Type B pancreatic cell (in vitro differentiated cells): ENCODE measurements around the gene CCDC102B. TPM values are rescaled to one million over a fixed set of nuclear protein-coding genes. Genes with fewer than 3 reads are reported as not detected.
"Not testable (repeated sequence)": the region's sequence is repeated elsewhere in the genome, so short reads cannot be mapped to it uniquely, and the experiment has no call there.

Experiments used
- DNase-seq: peaks from one replicate; pipeline ENCODE4 v3.0.0; 2021; ENCODE audit warnings: mixed read lengths; ENCODE audit not compliant: unreplicated experiment; ENCODE audit errors: extremely low spot score
- H3K27ac Mint-ChIP-seq: 2 replicates; pipeline ENCODE4 v1.8.0; 2021; ENCODE audit warnings: mild to moderate bottlenecking, mixed read lengths
- H3K27me3 Mint-ChIP-seq: 2 replicates; pipeline ENCODE4 v1.8.0; 2021; ENCODE audit warnings: mixed read lengths
- H3K36me3 Mint-ChIP-seq: 2 replicates; pipeline ENCODE4 v1.8.0; 2021; ENCODE audit warnings: mixed read lengths
- H3K4me1 Mint-ChIP-seq: one replicate; pipeline ENCODE4 v1.8.0; 2021; ENCODE audit warnings: mixed read lengths; ENCODE audit not compliant: unreplicated experiment
- H3K4me3 Mint-ChIP-seq: 2 replicates; pipeline ENCODE4 v1.8.0; 2021; ENCODE audit warnings: mild to moderate bottlenecking, mixed read lengths
- H3K9me3 Mint-ChIP-seq: 2 replicates; pipeline ENCODE4 v1.8.0; 2021; ENCODE audit warnings: mixed read lengths
- CTCF ChIP-seq: fragments of 200-600 bp; sonication (generic); conservative IDR thresholded peaks from 2 replicates; pipeline ENCODE4 v1.5.0; 2021; ENCODE audit warnings: antibody characterized with exemption, mild to moderate bottlenecking
- total RNA-seq: library from RNA; stranded (reverse); gene quantifications from 2 replicates; pipeline ENCODE4 v1.2.1, GENCODE V29; 2021; ENCODE audit warnings: low replicate concordance

CCDC102B gene
- total RNA-seq, 1 donor from 2014 or later = 3.4 TPM

DNA sequence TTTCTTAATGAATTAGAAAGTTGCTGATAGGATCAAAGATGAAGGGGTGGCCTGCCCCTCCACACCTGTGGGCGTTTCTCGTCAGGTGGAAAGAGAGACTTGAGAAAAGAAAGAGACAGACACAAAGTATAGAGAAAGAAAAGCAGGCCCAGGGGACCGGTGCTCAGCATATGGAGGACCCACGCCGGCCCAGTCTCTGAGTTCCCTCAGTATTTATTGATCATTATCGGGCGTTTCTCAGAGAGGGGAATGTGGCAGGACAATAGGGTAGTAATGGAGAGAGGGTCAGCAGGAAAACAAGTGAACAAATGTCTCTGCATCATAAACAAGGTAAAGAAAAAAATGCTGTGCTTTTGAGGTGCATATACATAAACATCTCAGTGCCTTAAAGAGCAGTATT, 144.3 kb downstream of the CCDC102B start:
- no peak overlapping the region for H3K4me3 Mint-ChIP-seq
- no peak for DNase-seq
- H3K27ac Mint-ChIP-seq = no peak overlapping the region
- TF ChIP-seq CTCF = no peak
- no peaks in the 10 kb centered on the region for H3K36me3 Mint-ChIP-seq
- H3K27me3 Mint-ChIP-seq = no peaks in the 10 kb centered on the region
- peaks cover 5% of the 10 kb centered on the region for H3K4me1 Mint-ChIP-seq
- H3K9me3 Mint-ChIP-seq = no peaks in the 10 kb centered on the region

- not testable (repeated sequence) for H3K27ac Mint-ChIP-seq, H3K4me3 Mint-ChIP-seq, H3K4me1 Mint-ChIP-seq, H3K27me3 Mint-ChIP-seq, DNase-seq, H3K36me3 Mint-ChIP-seq, H3K9me3 Mint-ChIP-seq
Observed at GRCh38 chr18:68943861-68944260, 146.0 kb downstream of the CCDC102B start.

- Mint-ChIP-seq H3K4me1 (peaks cover 5% of the 10 kb centered on the region), H3K27me3 (no peaks in the 10 kb centered on the region), H3K36me3 (no peaks in the 10 kb centered on the region), H3K4me3 (no peak overlapping the region), H3K9me3 (no peaks in the 10 kb centered on the region), H3K27ac (no peak overlapping the region)
- no peak for TF ChIP-seq CTCF
- DNase-seq = no peak
Observed at GRCh38 chr18:68944330-68944729, 146.4 kb downstream of the CCDC102B start.

DNA sequence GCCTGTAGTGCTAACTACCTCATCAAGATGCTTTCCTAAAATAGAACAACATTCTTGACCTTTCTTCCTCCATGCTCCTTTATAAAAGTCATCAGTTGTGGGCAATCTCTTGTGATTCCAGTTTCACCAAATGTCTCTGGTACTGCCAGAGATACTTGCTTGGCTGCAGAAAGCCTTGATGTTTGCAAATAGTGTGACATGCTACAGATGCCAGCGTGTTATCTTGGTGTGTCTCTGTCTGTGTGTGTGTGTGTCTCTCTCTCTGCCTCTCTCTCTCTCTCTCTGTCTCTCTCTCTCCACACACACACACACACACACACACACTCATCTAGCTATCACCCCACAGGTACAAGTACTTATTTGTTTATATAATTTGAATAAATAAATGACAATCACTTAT, 146.9 kb downstream of the CCDC102B start:
- Mint-ChIP-seq H3K9me3 (no peaks in the 10 kb centered on the region), H3K4me1 (peaks cover 5% of the 10 kb centered on the region), H3K27me3 (no peaks in the 10 kb centered on the region), H3K27ac (no peak overlapping the region), H3K4me3 (no peak overlapping the region), H3K36me3 (no peaks in the 10 kb centered on the region)
- no peak for TF ChIP-seq CTCF
- no peak for DNase-seq

GRCh38 chr18:68948622-68949021, 150.7 kb downstream of the CCDC102B start:
- H3K36me3 Mint-ChIP-seq = no peaks in the 10 kb centered on the region
- H3K4me1 Mint-ChIP-seq = no peaks in the 10 kb centered on the region
- no peak for DNase-seq
- H3K9me3 Mint-ChIP-seq = no peaks in the 10 kb centered on the region
- no peak overlapping the region for H3K27ac Mint-ChIP-seq
- H3K4me3 Mint-ChIP-seq = no peak overlapping the region
- no peaks in the 10 kb centered on the region for H3K27me3 Mint-ChIP-seq
- no peak for TF ChIP-seq CTCF

GRCh38 chr18:68954738-68955137, 156.9 kb downstream of the CCDC102B start:
- no peaks in the 10 kb centered on the region for H3K4me1 Mint-ChIP-seq
- no peak for TF ChIP-seq CTCF

More at GRCh38 chr18:68954738-68955137, 156.9 kb downstream of the CCDC102B start:
- Mint-ChIP-seq H3K27ac (no peak overlapping the region), H3K36me3 (no peaks in the 10 kb centered on the region), H3K27me3 (no peaks in the 10 kb centered on the region), H3K4me3 (no peak overlapping the region), H3K9me3 (no peaks in the 10 kb centered on the region)
- DNase-seq = no peak
